GM12864 (cell line): ENCODE measurements around the gene ST6GALNAC4.
"Not testable (repeated sequence)": the region's sequence is repeated elsewhere in the genome, so short reads cannot be mapped to it uniquely, and the experiment has no call there.

Source experiments
- DNase-seq: peaks from one replicate; pipeline ENCODE4 v3.0.0-alpha.2; 2011; ENCODE audit warnings: low read depth
- H3K4me3 ChIP-seq: 2 replicates; pipeline ENCODE4 v1.5.1; 2011; ENCODE audit warnings: mild to moderate bottlenecking, low read depth, low read length, control low read depth
- TF ChIP-seq, protein P1 (sequence below): IDR thresholded peaks from 2 replicates; pipeline ENCODE4 v1.5.1; 2011; ENCODE audit warnings: low read depth, mild to moderate bottlenecking, moderate library complexity, low read length, control low read depth, inconsistent platforms; ENCODE audit errors: missing control alignments

Gene ST6GALNAC4

DNA sequence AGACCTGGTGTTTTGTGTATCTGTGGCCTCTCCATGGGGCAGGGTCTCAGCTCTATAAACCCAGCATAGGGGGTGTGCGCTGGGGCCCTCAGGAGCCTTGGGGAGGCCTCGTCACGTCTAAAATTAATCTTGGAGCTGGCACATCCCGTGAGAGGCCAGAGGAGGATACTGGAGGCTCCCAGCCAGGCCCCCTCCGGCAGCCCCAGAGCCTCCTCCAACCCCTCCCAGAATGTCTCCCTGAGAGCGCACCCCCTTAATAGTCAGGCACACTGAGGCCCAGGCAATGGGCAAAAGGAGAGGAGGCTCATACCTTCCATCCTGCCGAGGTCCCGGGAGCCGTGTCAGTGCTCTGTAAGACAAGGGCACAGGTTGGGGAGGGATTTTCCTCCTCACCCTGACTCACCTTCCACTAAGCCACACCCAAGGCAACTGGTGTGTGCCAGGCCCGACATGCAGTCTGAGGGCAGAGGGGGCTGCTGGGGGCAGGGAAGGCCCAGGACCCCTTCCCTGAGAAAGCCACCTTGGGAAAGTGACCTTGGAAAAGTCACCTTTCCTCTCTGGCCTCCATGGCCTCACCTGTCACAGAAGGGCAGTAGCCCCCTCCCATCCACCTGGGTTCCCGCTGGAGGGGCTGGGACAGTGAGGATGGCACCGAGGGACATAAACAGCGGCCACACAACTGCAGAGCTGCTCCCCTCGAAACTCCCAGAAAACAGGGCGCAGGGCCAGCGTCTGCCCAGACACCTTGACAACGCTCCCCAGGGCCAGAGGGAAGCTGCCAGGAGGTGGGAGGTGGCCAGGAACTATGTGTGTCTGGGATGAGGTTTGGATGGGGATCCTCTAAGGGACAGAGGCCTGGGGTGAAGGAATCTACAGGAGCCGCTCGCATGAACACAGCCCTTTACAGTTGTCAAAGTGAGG, 42.3 kb downstream of the ST6GALNAC4 start:
- H3K4me3 ChIP-seq = no peak overlapping the region
- TF ChIP-seq, protein P1, sequence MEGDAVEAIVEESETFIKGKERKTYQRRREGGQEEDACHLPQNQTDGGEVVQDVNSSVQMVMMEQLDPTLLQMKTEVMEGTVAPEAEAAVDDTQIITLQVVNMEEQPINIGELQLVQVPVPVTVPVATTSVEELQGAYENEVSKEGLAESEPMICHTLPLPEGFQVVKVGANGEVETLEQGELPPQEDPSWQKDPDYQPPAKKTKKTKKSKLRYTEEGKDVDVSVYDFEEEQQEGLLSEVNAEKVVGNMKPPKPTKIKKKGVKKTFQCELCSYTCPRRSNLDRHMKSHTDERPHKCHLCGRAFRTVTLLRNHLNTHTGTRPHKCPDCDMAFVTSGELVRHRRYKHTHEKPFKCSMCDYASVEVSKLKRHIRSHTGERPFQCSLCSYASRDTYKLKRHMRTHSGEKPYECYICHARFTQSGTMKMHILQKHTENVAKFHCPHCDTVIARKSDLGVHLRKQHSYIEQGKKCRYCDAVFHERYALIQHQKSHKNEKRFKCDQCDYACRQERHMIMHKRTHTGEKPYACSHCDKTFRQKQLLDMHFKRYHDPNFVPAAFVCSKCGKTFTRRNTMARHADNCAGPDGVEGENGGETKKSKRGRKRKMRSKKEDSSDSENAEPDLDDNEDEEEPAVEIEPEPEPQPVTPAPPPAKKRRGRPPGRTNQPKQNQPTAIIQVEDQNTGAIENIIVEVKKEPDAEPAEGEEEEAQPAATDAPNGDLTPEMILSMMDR = no peak
- no peak for DNase-seq

DNA sequence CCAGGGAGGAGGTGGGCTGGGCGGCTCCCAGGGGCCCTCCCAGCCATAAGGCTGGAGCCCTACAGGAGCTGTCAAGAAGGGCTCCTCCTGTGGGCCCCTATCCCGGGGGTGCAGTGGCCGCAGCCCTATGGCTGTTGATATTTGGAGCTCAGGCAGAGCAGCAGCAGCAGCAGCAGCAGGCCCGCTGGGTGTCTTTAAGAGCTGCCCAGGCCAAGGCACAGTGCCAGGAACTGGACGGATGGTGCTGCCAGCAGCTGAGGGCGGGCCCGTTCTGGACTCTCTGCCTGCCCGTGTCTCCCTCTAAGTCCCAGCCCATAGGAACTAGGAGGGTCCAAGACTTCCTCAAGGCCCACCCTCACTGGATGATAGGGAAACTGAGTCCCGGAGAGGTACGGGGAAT, 43.0 kb downstream of the ST6GALNAC4 start:
- TF ChIP-seq, protein P1 = no peak
- DNase-seq = no peak
- no peak overlapping the region for H3K4me3 ChIP-seq

DNA sequence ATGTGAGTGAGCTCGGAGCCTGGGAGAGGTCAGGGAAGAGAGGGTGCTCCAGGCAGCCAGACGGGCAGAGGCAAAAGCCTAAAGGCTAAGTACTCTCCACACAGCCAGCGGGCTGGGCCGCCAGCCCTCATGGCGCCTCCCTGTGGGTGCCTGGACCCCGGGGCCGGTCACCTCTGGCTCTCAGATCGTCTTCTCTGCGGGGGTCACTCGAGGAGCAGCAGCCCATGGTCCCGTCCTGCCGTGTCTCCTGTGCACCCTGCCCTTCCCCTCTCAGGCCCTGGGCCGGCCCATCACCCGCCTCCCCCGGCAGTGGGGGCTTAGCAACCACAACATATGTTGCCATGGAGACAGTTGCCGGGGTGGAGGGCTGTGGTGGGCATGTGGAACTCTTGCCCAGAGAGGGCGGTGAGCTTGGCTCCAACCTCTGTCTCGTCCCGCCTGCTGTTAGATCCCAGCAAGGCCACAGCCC, 43.6 kb downstream of the ST6GALNAC4 start:
- no peak for DNase-seq
- TF ChIP-seq, protein P1 = no peak

DNA sequence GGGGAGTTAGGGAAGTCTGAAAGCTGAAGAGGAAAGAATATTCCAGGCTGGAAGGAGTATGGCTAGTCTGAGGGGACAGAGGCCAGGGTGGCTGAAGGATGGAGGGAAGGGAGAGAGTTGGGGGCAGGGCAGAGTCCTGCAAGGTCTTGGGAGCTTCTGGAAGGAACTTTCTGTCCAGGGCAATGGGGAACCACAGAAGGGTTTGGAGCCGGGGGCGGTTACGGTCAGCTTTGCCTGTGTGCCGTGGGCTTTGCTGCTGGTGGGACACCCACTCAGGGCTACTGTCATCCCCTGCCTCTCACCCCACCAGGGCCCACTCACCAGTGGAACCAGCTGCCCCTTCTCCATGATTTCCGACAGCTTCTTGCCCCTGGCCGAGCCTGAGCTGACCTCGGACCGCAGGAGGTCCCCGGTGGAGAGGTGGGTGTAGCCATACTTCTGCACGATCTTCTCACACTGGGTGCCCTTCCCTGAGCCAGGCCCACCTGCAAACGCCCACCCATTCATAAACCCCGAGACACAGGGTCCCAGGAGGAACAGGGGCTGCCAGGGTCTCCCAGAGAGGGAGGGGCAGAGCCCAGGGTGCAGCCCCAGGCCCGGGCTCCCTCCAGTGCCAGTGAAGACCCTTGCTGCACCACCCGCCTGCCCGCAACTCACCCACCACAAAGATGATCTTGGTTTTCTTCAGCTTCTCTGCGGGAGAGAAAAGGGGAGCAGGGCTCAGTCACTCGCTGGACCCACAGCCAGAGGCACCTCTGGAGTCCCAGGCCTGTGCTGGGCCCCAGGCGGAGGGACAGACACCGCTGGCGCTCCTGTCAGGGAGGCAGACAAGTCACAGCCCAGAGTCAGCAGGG, 44.2 kb downstream of the ST6GALNAC4 start:
- TF ChIP-seq, protein P1 = no peak
- H3K4me3 ChIP-seq = no peak overlapping the region
- no peak for DNase-seq

More for the DNA sequence above, 43.6 kb downstream of the ST6GALNAC4 start:
- no peak overlapping the region for H3K4me3 ChIP-seq

- no peak for DNase-seq
- no peak overlapping the region for H3K4me3 ChIP-seq
- TF ChIP-seq, protein P1 = no peak
Observed at GRCh38 chr9:127871531-127871930, 45.3 kb downstream of the ST6GALNAC4 start.

DNA sequence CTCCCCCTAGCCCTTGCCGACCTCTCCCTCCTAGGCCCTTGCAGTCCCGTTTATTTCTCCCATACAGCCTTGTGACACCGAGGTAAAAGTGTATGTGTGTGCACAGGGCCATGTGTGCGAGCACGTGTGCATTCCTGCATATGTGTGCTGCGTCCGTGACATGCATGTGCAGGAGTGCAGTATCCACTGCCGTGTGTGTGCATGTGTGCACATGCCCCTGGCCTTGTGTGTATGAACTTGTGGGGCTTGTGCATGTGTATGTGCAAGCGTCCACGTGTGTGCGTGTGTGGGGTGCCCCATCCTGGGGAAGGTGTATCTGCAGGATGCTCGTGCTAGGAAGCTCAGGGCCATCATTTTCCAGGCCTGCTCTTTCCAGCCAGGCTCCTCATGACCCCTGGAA, 46.0 kb downstream of the ST6GALNAC4 start:
- TF ChIP-seq, protein P1 = no peak
- no peak for DNase-seq
- H3K4me3 ChIP-seq = no peak overlapping the region

- DNase-seq = not testable (repeated sequence)
Observed at GRCh38 chr9:127870153-127870491, 46.7 kb downstream of the ST6GALNAC4 start.

More at GRCh38 chr9:127870153-127870491, 46.7 kb downstream of the ST6GALNAC4 start:
- not testable (repeated sequence) for H3K4me3 ChIP-seq
